ENCODE results near the gene STK32C.

DNA sequence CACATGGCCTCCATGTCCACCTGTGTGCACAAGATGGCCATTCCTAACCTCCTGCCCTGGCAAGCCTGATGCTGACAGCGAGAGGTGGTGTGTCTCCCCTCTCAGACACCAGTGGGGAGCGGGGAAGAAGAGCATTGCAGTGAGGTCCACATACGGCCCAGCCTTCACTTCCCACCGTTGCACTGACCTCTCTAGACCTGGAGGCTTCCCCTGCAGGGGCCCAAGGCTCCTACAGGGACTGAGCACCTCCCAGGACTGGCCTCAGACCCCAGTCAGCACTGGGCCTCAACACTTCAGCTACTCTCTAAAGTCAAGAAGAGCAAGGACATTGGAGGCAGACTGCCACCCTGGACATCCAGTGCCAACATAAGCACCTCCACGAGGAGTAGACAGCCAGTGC is 15.9 kb downstream of the STK32C start:
- TF ChIP-seq, protein P1, sequence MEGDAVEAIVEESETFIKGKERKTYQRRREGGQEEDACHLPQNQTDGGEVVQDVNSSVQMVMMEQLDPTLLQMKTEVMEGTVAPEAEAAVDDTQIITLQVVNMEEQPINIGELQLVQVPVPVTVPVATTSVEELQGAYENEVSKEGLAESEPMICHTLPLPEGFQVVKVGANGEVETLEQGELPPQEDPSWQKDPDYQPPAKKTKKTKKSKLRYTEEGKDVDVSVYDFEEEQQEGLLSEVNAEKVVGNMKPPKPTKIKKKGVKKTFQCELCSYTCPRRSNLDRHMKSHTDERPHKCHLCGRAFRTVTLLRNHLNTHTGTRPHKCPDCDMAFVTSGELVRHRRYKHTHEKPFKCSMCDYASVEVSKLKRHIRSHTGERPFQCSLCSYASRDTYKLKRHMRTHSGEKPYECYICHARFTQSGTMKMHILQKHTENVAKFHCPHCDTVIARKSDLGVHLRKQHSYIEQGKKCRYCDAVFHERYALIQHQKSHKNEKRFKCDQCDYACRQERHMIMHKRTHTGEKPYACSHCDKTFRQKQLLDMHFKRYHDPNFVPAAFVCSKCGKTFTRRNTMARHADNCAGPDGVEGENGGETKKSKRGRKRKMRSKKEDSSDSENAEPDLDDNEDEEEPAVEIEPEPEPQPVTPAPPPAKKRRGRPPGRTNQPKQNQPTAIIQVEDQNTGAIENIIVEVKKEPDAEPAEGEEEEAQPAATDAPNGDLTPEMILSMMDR (IDR thresholded peaks at IDR 0.05) = no peak
- no peak for TF ChIP-seq EZH2 (IDR thresholded peaks at IDR 0.05)
- TF ChIP-seq EZH2phosphoT487 (IDR thresholded peaks at IDR 0.05) = no peak

Measured in neural progenitor cell (in vitro differentiated cells).